ENCODE data around the gene ABCC12.

Gene ABCC12

DNA sequence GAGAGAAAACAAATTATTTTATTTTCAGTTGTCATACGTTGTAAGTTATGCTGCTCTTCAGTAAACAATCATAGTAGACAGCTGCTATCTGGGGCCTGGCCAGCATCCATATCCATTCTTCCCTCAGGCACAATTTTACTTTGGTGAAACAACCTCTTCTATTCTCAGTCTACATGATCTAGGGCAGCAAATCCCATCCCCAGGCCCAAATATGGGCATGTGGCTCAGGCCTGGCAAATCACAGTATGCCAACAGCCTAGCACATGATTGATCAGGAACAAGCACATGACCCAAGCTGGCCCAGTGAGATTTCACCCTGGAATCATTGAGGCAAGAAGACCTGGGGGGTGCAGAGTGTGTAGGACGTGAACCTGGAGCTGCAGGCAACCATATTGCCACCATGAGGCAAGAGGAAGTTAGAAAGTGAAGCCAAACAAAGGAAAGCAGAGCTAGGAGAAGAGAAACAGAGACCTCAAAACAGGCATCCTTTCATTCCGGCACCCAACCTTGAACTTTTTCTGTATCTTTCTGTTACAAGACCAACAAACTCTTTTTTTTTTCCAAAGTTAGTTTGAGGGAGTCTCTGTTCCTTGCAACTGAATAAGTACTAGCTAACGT is 10.3 kb upstream of the ABCC12 start:
- no peak for DNase-seq

DNA sequence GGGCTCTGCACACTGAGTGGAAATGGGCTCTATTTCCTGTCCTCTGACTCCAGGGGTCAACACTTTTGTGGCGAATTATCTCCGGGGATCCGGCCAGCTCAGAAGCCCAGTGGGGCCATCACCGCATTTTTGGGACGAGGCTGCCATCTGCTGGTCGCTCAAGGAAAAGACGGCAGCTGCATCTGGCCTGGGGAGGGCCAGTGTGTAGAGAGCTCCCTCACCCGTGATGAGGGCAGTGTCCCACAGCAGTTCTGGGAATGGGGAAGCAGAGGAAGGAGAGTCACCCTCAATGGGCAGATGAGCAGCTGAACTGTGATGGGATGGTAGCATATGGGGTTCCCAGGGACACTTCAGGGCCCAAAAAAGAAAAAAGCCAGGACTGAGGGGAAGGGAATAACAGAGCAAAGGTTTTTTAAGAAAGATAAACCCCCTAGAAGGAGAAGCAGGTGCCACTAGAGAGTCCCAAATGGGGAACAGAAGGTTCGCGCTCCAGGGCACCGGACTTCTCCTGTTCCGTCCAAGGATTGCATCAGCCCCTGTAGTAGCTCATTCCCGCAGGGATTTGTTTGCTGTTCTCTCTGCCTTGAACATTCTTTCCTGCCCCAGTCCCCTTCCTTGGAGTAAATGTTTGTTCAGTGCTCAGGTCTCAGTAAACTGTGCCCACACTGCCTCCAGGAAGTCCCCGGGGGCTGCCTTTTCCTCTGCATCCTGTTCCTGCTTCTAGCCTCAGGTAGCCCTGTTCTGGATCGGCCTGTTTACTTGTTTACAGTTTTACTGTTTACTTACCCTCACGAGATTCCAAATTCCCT is 9.3 kb upstream of the ABCC12 start:
- no peak for DNase-seq

DNA sequence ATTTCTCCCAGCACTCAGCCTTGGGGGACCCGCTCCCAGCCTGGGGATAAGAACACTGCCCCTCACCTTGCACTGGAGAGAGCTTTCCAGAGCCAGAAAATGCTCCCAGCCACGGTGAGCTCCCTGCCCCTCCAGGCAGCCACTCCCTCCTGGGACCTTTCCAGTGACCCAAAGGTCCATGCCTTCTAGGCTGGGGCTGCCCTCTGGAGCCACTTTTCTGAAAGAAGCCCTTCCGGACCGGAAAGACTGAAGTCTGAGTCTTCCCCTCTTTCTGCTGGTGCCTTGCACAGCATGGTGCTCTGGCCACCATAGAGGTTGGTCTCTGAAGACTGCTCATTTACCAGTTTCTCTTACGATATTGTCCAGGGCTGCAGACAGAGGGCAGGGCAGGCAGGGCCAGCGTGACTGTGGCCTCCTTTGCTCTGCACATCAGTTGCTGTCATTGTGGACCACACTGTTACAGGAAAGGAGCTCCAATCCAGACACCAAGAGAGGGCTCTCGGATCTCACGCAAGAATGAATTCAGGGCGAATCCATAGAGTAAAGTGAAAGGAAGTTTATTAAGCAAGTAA is 7.1 kb upstream of the ABCC12 start:
- DNase-seq: no peak

DNA sequence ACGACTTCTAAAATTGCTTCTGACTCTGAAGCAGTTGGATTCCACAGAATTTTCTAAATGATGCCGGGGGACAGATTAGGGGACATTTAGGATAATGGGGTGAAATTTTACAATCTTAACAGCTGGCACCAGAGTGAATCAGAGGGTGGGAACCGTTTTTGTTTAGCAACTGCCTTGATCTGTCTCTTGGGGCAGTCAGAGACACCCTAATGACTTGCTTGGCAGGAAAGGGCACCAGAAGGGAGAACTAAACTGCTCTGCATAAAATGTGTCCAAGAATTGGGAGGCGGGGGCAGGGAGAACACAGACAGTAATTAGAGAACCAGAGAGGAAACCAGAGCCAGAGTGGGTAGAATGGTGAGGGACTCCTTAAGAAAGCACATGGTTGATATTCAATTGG is 6.1 kb upstream of the ABCC12 start:
- DNase-seq: no peak

DNA sequence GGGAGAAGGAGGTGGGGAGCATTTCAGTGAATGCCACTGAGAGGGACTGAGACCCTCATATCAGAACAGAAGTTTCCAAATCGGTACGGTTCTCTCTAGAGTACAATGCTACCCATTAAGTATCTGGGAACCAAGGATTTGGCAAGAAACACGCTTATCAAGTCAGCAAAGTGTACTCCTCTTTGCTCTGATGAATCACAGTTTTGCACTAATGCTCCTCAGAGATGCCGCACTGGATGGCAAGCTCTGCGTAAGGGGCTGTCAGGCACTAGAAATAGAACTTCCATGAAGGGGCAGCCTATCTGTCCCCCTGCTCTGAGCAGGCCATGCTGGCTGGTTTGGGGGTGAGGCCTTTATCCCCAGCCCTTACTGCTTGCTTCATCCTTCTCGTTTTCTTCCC is 4.8 kb upstream of the ABCC12 start:
- no peak for DNase-seq

GRCh38 chr16:48158296-48158695 is 2.5 kb upstream of the ABCC12 start:
- no peak for DNase-seq

DNA sequence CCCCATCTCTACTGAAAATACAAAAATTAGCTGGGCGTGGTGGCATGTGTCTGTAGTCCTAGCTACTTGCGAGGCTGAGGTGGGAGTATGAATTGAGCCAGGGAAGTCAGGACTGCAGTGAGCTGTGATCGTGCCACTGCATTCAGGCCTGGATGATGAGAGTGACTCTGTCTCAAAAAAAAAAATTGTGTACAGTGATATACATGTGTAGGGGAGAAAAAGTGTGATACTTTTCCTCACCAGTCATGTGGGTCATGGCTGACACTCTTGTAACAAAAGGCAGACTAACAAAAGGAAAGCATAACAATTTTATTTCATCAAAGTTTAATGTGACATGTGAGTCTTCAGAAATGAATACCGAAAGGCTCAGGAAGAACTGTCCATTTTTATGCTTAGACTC is 2.0 kb upstream of the ABCC12 start:
- DNase-seq: no peak

DNA sequence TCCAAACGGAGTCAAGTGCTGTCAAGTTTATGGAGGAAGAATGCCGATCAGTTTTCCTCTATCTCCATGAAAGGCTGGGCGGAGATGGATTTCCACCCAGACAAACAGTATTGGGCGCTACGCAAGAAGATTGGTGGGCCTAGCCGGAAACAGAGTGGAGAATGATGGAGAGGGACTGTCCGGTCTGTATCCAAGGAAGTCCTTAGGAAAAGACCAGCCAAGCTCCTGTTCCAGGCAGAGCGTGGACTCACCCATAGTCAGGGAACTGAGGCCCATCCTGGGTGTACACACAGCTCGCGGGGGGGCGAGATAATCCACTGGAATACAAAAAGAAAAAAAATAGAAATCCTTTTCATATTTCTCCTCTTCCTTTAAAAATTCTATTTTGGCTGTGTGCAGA is 1.5 kb upstream of the ABCC12 start:
- no peak for DNase-seq

- peak; percentile 63 for DNase-seq
Observed at GRCh38 chr16:48156790-48157209, 1.0 kb upstream of the ABCC12 start.

- DNase-seq: no peak
Observed at GRCh38 chr16:48153774-48154173, 2.0 kb downstream of the ABCC12 start.

- DNase-seq: no peak
Observed at GRCh38 chr16:48152226-48152625, 3.6 kb downstream of the ABCC12 start.

DNA sequence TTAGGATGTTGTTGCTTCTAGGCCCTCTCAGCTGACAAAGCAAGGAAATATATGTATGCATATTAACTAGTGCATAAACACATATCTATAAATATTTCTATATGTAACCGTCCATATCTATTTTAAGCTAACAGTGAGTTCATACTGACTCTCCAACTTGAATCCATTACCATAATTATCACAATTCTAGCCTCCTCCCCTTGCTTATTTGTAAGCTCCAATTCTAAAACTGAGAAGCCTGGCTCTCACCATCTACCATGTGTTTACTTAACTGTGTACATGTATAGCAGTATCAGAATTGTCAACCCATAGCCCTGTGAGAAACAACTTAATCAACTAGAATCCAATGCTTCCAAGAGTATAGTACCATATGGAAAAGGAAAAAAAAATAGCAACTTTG is 5.1 kb downstream of the ABCC12 start:
- DNase-seq: no peak

DNA sequence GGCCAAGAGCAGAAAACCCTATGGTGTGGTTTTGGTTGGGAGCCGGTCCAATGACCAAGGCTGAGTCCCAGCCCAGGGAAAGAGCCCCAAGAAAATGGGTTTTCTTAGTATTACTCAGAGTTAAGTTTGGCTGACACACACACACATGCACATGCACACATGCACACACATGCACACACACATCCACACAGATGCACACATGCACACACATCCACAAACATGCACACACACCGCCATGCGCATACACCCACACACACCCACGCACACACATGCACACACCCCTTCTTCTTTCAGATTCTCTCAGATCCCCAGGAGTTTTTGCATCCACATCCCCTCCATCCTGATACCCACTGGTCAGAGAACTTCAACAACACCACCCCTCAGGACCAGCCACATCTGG is 9.1 kb downstream of the ABCC12 start:
- no peak for DNase-seq

DNA sequence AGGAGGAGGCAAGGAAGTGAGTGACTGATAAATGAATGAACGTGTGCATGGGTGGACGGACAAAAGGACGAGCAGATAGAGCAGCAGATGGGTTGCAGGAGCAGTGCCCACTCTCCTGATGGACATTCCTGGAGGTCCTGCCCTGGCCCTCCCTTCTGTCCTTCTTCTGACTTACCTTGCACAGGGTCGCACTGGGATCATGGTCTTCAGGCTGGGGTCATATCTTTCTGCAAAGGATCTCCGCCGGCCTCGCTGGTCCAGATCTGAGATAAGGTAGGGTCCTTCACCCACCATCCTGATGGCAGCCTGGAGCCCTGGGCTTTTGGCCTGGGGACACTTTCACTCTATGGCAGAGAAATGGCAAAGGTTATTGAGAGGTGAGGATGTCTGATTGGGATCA is 9.7 kb downstream of the ABCC12 start:
- DNase-seq: no peak

DNA sequence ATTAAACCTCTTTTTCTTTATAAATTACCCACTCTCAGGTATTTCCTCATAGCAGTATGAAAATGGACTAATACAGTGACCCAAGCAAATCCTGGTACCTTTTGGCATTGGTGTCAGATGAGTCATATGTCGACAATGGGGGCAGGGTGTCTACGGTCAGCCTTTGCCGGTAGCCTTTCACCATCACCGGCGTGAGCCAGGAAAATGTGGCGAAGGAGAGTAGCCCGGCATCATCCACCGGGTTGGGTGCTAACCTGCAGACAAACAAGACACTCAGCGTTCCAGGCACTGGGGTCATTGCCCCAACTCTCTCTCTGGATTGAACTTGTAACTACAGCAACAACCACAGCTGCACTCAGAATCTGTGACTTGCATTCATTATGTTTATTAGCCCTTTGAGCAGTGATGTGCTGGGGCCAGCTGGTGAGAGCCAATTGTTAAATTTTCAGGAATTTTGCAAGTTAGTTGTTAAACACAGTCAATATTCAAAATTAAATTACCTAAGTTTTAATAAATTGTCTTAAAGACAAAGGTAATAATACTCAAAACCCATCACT is 11.9 kb downstream of the ABCC12 start:
- DNase-seq: no peak

GRCh38 chr16:48140821-48141220 is 15.0 kb downstream of the ABCC12 start:
- no peak for DNase-seq

DNA sequence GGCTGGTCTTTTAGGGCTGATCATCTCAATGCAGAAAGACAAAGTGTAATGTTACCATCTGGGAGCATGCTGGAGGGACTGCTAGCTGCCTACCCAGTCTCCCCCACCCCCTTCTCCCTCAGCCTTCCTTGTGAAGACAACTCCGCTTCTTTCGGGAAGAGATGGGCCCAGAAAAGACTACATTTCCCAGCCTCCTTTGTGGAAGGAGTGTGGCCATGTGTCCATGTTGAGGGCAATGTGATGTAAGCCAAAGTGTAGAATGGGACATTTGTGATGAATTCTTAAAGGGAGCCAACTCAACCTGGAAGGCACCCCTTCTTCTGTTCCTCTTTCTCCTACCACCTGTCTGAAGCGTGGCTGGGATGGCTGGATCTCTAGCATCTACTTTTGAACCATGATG is 16.3 kb downstream of the ABCC12 start:
- no peak for DNase-seq

GRCh38 chr16:48138543-48138942 is 17.2 kb downstream of the ABCC12 start:
- DNase-seq: no peak

DNA sequence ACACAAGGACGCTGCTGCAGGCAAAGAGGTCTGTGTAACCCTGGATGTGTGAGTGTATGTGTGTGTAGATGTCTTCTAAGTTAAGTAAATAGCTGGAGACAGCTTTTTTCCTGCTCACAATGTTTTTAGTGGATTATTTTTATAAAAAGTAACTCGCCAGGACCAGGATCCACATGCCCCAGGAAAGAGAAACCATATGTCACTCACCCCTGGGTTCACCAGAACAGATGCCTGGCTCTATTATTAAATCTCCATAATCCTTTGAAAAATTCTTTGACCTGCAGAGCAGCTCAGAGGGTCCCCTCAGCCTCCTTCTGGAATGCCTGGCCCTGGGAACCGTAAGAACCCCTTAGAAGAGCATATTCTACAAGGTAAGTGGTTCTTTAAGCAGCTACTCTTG is 18.0 kb downstream of the ABCC12 start:
- DNase-seq: no peak

- no peak for DNase-seq
Observed at GRCh38 chr16:48136547-48137360, 19.0 kb downstream of the ABCC12 start.

GRCh38 chr16:48133455-48134211 is 22.2 kb downstream of the ABCC12 start:
- no peak for DNase-seq

DNA sequence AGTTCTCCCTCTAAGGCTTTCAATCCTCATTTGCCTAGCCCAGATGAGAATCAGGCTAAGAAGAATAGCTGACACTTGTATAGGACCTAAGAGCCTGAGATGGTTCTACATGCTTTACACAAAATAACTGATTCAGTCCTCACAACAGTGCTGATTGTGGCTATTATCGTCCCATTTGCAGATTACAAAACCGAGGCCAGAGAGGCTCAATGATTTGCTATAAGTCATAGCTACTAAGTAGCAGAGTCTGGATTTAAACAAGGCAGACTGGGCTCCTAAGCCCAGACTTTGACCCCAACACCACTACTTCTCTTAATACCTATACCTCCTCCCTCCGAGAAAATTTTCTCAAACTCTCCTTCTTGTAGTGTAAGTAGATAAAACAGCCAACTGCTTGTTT is 23.1 kb downstream of the ABCC12 start:
- no peak for DNase-seq
